OCI-M1 (cell line): ENCODE measurements around the gene RMP24.
"Not testable (repeated sequence)": the region's sequence is repeated elsewhere in the genome, so short reads cannot be mapped to it uniquely, and the experiment has no call there.

Source experiments
- DNase-seq: peaks from one replicate; lab custom pipeline; 2025; lab: John Stamatoyannopoulos, UW

RMP24 gene

DNA sequence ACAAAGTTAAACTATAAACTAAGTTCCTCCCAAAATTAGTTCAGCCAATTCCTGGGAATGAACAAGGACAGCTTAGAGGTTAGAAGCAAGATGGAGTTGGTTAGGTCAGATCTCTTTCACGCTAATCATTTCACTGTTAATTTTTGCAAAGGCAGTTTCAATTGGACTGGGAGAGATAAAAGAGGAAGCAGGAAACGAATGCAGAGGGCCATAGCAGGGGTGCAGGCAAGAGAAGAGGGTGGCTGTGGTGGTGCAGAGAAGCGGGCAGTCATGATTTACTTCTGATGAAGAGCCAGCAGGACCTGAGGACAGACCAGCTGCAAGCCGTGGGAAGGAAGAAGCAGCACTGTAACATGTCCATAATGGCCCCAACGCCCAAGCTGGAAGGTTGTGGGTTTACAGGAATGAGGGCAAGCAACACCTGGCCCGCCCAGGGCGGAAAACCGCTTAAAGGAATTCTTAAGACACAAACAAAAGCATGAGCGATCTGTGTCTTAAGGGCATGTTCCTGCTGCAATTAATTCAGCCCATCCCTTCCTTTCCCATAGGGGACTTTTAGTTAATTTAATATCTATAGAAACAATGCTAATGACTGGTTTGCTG, 4.1 kb upstream of the RMP24 start:
- peak; percentile 7 for DNase-seq

- DNase-seq: peak; percentile 54
Measured at GRCh38 chr18:35969676-35970075, 2.8 kb upstream of the RMP24 start.

GRCh38 chr18:35971661-35972196, 750 bp upstream of the RMP24 start:
- no peak for DNase-seq

- no peak for DNase-seq
Measured at GRCh38 chr18:35973650-35974049, 1.2 kb downstream of the RMP24 start.

DNA sequence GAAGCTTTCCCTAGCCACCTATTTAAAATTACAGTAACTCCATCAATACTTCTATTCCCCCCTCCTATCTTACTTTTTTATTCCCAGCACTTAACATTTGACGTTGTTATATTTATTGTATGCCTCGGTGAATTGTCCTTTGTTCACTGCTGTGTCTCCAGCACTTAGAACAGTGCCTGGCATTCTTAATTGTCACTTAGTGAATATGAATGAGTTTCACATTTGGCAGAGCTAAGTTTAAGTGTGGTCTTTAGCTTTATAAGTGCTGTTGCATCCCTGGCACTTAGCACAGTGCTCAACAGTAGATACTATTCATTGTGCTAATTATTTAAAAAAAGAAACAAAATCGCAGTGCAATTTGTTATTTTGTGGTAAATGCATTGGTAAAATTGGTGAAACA, 1.7 kb downstream of the RMP24 start:
- DNase-seq: no peak

GRCh38 chr18:35979112-35979511, 6.6 kb downstream of the RMP24 start:
- DNase-seq: no peak

GRCh38 chr18:35982409-35983114, 10.1 kb downstream of the RMP24 start:
- no peak for DNase-seq

- DNase-seq: no peak
Measured at GRCh38 chr18:35983147-35983546, 10.7 kb downstream of the RMP24 start.

DNA sequence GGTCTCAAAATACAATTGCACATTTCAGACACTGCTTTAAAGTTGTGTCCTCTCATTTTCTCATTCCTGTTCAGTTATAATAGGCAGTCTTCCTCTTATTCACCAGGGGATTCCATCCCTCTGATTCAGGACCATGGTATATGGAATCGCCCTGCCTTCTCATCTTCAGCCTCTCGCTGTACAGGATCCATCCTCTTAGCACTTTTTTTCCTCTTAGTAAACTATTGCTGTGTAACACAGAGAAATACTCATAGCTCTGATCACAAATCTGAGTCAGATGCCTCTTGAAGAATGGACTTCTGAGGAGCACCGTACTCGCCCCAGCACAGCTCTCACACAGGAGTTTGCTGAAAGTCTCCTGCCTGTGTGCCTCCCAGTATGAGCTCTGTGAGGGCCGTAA, 11.3 kb downstream of the RMP24 start:
- no peak for DNase-seq

- no peak for DNase-seq
Measured at GRCh38 chr18:35991696-35992095, 19.2 kb downstream of the RMP24 start.

- no peak for DNase-seq
Measured at GRCh38 chr18:35993013-35993412, 20.5 kb downstream of the RMP24 start.

DNA sequence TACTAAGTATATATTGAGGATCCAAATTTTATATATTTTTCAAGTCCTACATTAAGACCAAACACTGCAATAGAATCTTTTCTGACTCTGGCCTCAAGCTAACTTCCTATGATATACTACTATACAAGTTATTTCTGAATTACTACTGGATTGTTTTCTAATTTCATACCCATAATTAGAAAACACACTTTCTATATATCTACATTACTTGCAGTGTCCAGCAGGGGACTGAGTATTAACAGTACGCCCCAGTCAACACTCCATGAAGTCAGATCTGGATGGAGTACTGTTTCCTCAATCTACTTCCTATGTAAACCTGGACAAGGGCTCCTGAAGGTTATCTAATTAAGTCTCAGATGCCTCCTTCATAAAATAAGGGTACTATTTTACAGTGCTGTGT, 26.5 kb downstream of the RMP24 start:
- DNase-seq: peak; percentile 3

GRCh38 chr18:35999925-36000324, 27.4 kb downstream of the RMP24 start:
- DNase-seq: no peak

- DNase-seq: no peak
Measured at GRCh38 chr18:36006997-36007396, 34.5 kb downstream of the RMP24 start.

GRCh38 chr18:36009214-36009613, 36.7 kb downstream of the RMP24 start:
- no peak for DNase-seq

GRCh38 chr18:36012891-36013290, 40.4 kb downstream of the RMP24 start:
- DNase-seq: no peak

GRCh38 chr18:36015629-36016028, 43.1 kb downstream of the RMP24 start:
- DNase-seq: no peak

DNA sequence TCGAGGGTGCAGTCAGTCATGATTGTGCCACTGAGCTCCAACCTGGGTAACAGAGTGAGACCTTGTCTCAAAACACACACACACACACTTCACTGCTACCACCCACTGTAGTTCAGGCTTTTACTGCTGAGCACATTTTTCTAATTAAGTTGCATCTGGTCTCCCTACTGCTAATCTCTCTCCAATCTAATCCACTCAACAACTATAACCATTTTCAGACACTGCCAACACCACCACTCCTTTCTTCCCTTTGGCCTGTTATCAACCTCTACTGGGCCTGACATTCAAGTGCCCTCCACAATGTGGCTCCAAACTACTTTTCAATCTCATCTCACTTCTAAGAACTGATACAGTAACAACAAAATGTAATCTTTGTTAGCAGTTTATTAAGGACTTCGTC, 44.8 kb downstream of the RMP24 start:
- no peak for DNase-seq

DNA sequence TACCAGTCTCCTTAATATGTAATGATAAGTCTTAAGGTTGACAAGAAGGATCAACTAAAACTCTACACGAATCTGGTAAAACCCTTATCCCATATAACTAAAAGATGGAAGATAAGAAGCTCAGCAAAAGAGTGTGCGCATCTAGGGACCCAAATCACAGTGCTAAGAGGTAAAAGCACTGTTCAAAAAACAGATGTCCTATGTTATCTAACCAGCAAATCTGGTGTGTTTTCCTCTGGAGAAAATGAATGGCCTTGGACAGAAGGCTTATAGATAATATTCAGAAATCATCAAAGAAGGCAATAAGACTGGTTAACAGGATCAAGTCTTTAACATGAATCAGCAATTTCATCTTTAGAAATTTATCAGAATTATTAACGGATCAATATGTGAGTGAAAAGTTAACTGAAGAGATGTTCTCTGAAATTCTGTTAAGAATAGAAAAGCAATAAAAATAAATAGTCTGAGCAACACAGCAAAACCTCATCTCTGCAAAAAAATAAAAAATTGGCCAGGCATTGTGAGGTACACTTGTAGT, 47.8 kb downstream of the RMP24 start:
- DNase-seq: no peak

DNA sequence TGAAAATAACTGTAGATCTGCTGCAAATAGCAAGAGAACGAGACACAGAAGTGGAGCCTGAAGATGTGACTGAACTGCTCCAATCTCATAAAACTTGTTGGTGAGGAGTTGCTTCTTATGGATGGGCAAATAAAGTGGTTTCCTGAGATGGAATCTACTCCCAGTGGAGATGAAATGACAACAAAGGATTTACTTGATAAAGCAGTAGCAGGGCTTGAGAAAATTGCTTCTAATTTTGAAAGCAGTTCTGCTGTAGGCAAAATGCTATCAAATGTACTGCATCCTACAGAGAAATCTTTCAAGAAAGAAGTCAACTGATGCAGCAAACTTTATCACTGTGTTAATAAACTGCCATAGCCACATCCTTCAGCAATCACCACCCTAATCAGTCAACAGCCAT, 50.9 kb downstream of the RMP24 start:
- no peak for DNase-seq

GRCh38 chr18:36024241-36024640, 51.8 kb downstream of the RMP24 start:
- DNase-seq: not testable (repeated sequence)

GRCh38 chr18:36025025-36025424, 52.5 kb downstream of the RMP24 start:
- DNase-seq: no peak

DNA sequence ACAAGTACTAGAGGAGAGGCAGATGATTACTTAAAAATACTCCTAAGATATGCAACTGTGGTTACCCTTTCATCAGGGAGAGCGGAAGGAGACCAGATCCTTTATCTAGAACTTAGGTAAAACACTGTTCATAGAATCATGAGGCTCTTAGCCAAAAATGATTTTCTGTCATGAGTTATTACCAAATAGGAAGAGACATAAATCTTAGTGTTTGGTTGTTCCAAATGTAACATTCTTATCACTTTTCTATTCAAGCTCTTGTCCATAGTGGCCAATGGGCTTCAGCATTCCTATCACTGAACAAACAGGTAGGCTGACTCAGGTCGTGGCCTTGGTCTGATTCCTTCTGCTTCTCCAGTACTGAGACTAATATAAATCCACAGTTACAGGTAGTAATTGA, 56.4 kb downstream of the RMP24 start:
- DNase-seq: no peak
